ENCODE results near the gene KRAS.
A peak's percentile ranks its signal among the peaks of the same experiment; 100 is the strongest.

The KRAS gene

DNA sequence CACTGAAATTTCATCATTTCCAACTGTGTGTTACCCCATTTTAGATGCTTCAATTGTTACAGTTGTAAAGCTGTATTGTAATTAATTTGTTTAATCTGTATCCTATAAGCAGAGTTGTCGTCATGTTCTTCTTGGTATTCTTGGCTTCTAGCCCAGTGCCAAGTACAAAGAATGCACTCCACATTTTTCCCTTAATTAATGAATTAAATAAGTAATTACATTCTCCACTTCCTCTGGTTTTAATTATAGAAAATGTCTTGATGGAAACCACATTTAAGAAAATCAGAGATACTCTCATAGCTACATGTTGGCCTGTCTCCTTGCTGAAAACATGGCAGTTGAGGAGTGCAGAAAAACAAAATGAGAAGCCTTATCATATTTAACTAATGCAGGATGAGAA, 56.5 kb downstream of the KRAS start:
- DNase-seq: no peak

DNA sequence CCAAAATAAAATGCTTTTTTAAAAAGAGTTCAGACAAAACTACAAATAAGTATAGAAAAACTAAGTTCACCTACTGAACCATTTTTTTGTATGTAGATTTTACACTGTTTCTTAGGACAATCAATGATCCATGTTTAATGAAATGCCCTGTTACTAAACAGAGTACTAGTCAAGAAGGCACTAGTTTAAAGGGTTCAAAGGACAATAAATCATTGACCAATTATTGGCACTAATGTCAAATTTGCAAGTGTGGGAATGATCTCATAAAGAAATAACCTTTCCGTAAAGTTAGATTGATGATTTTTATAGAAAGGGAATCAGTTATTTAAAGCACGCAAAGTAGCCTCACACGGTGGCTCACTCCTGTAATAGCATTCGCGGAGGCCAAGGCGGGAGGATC, 59.9 kb downstream of the KRAS start:
- no peak for DNase-seq

DNA sequence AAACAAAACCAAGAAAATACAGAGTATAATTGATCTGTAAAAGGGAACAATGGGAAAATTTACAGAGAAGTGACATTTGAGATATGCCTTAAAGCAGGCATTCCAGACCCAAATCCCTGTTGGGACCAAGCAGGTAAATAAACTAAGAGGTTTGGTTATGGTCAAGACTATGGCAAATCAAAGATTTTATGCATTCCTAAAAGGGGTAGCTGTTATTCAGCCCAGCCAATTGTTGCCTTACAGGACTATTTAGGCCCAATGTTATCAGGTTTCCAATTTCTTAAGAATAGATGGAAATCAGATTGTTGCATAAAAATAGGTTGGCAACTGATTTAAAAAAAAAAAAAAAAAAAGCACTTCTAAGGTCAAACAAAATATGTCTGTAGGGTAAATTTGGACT, 61.1 kb downstream of the KRAS start:
- no peak for DNase-seq

DNA sequence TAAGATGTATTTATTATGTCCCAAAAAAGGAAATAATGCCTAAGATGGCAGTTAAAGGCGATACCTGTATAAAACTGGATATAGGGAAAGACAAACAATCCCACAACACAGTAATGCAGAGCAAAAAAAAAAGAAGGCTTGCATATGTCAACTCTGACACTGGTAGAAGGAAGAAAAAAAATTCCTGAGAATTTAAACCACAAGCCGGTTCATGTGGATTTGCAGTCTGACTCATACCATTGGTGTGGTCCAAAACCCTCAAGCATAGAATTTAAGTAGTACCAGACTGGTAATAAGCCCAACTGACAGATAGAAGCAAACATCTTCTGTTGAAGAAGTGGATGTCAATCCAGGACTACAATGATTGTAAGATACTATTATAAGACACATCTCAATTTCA, 62.9 kb downstream of the KRAS start:
- no peak for DNase-seq

DNA sequence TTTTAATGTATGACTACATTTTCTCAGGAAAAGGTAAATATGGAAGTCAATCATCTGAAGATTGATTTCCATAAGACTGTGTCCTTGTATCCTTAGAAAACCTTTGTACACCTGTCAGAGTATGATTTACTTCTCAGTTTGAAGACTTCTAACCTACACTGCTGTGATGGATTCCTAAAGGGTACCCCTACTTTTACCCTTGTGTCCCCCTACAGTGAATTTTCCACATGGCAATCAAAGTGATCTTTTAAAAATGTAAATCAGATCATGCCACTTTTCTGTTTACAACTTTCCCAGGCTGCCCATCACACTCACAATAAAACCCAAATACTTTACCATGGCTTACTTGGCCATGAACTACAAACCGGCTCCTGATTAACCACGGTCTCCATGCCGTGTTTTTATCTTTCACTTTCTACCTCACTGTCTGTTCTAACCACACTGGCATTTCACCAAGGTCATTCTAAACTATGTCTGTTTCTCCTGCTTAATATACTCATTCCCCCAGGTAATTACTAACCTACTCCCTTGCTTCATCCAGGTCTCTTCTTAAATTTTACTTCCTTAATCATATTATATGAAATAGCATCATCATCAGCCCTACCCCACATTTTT, 63.8 kb downstream of the KRAS start:
- DNase-seq: peak; percentile 23

DNA sequence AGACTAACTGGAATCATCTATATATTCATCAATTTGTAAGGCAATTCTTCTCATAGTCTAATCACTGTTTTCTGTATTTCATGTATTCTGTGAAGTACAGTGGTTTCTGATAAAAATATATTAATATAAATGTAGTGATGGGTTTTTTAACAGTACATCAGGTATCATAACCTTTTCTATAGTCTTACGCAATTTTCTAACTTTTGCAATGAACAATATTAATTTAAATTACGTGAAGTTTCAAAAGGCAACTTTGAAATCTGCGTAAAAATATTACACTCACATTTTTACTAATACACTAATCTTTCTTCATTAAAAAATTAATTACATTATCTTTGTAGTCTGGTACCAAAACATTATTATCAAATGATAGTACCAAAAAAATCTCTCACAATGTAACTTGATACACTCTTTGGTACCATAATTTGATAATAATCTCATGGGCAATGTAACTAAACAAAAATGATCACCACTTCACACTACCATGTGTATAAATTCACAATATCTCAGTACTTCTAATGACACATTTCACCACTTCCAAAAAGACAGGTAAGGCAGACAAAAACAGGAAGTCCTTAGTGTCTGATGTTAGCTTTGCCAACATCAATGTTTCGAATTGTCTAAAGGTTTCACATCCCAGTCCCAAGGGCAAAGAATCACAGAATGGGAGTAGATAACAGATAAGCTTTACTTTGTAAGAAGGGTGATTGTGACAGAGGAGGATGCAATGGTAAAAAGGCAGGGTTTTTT, 64.5 kb downstream of the KRAS start:
- no peak for DNase-seq

DNA sequence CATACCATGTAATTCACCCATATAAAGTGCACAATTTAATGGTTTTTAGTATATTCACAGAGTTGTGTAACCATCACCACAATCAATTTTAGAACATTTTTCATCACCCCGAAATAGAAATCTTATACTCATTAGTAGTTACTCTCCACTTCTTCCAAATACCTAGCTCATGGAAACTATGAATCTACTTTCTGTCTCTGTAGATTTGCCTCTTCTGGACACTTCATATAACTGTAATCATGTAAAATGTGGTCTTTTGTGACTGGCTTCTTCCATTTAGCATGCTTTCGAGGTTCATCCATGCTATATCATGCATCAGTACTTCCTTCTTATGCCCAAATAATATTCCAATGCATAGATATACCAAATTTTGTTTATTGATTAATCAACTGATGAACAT, 66.6 kb downstream of the KRAS start:
- DNase-seq: no peak

DNA sequence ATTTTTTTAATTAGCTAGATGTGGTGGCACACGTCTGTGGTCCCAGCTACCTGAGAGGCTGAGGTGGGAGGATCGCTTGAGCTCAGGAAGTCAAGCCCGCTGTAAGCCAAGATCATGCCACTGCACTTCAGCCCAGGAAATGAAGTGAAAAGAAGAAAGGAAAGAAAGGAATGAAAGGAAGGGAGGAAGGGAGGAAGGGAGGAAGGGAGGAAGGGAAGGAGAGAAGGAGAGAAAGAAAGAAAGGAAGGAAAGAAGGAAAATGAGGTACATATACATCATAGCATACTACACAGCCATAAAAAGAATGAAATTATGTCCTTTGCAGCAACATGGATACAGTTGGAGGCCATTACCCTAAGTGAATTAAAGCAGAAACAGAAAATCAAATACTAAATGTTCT, 68.0 kb downstream of the KRAS start:
- DNase-seq: no peak

DNA sequence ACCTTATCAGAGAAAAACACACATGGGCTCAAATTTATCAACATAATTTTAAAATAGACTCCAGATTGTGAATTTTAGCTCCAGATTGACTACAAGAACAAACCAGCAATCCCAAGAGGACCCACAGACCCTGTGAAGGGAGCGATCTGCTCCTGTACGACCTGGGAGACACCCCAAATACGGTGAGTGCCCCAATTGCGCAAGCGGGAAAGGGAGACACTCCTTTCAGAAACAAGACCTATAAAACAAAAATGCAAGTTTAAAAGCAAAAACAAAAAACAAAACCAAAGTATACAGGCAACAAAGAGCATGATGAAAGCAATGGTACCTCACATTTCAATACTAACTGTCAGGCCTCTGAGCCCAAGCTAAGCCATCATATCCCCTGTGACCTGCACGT, 87.9 kb downstream of the KRAS start:
- no peak for DNase-seq

DNA sequence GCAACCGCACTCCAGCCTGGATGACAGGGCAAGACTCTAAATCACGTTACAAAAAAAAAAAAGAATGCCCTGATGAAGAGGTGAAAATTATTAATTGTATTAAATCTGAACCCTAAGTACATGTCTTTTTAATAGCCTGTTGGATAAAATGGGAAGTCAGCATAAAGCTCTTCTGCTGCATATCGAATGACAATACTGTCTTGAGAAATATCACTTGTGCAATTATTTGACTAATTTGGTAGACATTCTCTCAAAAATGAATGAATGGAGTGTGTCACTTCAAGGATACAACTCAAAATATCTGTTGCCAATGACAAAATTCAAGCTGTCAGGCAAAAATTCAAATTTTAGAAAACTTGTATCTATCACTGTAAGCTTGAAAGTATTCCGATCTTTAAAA, 94.7 kb downstream of the KRAS start:
- DNase-seq: no peak

DNA sequence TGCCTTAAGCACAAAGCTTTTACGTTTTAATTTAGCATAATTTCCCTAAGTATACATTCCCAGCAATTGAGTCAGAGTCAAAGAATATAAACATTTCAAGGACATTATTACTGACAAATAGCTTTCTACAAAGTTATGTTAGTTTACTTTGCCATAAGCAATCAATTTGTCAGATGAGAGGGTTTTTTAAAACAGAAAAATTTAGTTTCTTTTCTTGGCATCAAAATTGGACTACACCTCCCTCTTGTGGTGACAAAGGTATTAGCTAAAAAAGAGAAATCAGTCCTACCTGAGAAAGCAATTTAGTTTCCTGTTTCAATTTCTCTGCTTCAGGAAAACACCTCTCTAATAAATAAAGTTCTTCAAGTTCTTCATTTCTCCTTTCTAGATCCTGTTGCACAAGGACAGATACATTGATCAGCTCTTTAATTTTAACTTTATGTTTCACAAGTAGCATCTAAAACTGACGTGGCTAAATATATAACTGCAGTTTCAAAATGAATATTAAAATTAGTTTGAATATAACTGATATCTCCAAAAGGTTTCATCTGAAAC, 95.6 kb downstream of the KRAS start:
- DNase-seq: peak; percentile 33
